Activated CD8-positive, alpha-beta T cell treated with anti-CD3 and anti-CD28 coated beads, Interleukin-2, amount 10 ng/mL, durations not matched to agents 7 days and 5 days (primary cell): Measurements from ENCODE around the gene GALNT17. TPM values are rescaled to one million over a fixed set of nuclear protein-coding genes. Genes with fewer than 3 reads are reported as not detected.

Experiments used
- ATAC-seq: fragments of 150-1000 bp; cut with Tn5 transposase; one replicate; pipeline ENCODE4 v1.10.0; 2021; ENCODE audit warnings: moderate library complexity
- CTCF ChIA-PET: fragments of 350-600 bp; sonication (Branson Sonifier 250); formaldehyde crosslinking; loops from one replicate; lab custom pipeline; 2021; ENCODE audit warnings: antibody characterized with exemption; lab: Charles Lee
- POLR2A ChIA-PET: fragments of 350-600 bp; sonication (Branson Sonifier 250); formaldehyde crosslinking; loops from one replicate; lab custom pipeline; 2021; ENCODE audit warnings: antibody characterized with exemption; lab: Charles Lee
- DNase-seq: peaks from one replicate; pipeline ENCODE4 v3.0.0-alpha.2; 2020
- H3K27ac Mint-ChIP-seq: one replicate; pipeline ENCODE4 v1.8.0; 2021; ENCODE audit warnings: mild to moderate bottlenecking, mixed read lengths
- H3K27me3 Mint-ChIP-seq: one replicate; pipeline ENCODE4 v1.8.0; 2021; ENCODE audit warnings: low read depth, mixed read lengths
- H3K36me3 Mint-ChIP-seq: one replicate; pipeline ENCODE4 v1.8.0; 2021; ENCODE audit warnings: low read depth, mixed read lengths
- H3K4me1 Mint-ChIP-seq: one replicate; pipeline ENCODE4 v1.8.0; 2021; ENCODE audit warnings: low read depth, mixed read lengths
- H3K4me3 Mint-ChIP-seq: one replicate; pipeline ENCODE4 v1.8.0; 2021; ENCODE audit warnings: mild to moderate bottlenecking, mixed read lengths
- H3K9me3 Mint-ChIP-seq: one replicate; pipeline ENCODE4 v1.8.0; 2022; ENCODE audit warnings: mixed read lengths; ENCODE audit not compliant: insufficient read depth
- total RNA-seq, 2 experiments: library from RNA; stranded (reverse); gene quantifications; one replicate each; pipeline ENCODE4 v1.2.3, GENCODE V29; 2021

The GALNT17 gene
- total RNA-seq, 2 experiments from 2014 or later: not detected

- H3K27me3 Mint-ChIP-seq: no peaks in the 10 kb centered on the region
- no peaks in the 10 kb centered on the region for H3K4me1 Mint-ChIP-seq
- CTCF ChIA-PET: no interaction called here
- peaks cover 16% of the 10 kb centered on the region for H3K9me3 Mint-ChIP-seq
- DNase-seq (no peak), ATAC-seq (no peak)
- no peak overlapping the region for H3K4me3 Mint-ChIP-seq
- no peak overlapping the region for H3K27ac Mint-ChIP-seq
- POLR2A ChIA-PET: no interaction called here
- H3K36me3 Mint-ChIP-seq: no peaks in the 10 kb centered on the region
Measured at GRCh38 chr7:71509381-71509780, 377.4 kb downstream of the GALNT17 start.

GRCh38 chr7:71511361-71511807, 379.4 kb downstream of the GALNT17 start:
- Mint-ChIP-seq H3K27me3 (no peaks in the 10 kb centered on the region), H3K27ac (no peak overlapping the region), H3K9me3 (peaks cover 5% of the 10 kb centered on the region), H3K36me3 (no peaks in the 10 kb centered on the region), H3K4me3 (no peak overlapping the region), H3K4me1 (no peaks in the 10 kb centered on the region)
- ATAC-seq (no peak), DNase-seq (no peak)
- CTCF ChIA-PET: no interaction called here
- POLR2A ChIA-PET: no interaction called here

- POLR2A ChIA-PET: no interaction called here
- Mint-ChIP-seq H3K9me3 (peaks cover 32% of the 10 kb centered on the region), H3K27ac (no peak overlapping the region), H3K4me1 (no peaks in the 10 kb centered on the region), H3K4me3 (no peak overlapping the region), H3K36me3 (no peaks in the 10 kb centered on the region), H3K27me3 (no peaks in the 10 kb centered on the region)
- CTCF ChIA-PET: no interaction called here
- no peak for DNase-seq
- ATAC-seq: no peak
Measured at GRCh38 chr7:71517940-71518699, 386.2 kb downstream of the GALNT17 start.

GRCh38 chr7:71518880-71519279, 386.9 kb downstream of the GALNT17 start:
- Mint-ChIP-seq H3K27me3 (no peaks in the 10 kb centered on the region), H3K4me3 (no peak overlapping the region), H3K27ac (no peak overlapping the region), H3K36me3 (no peaks in the 10 kb centered on the region), H3K9me3 (peaks cover 32% of the 10 kb centered on the region), H3K4me1 (no peaks in the 10 kb centered on the region)
- CTCF ChIA-PET: no interaction called here
- POLR2A ChIA-PET: no interaction called here
- ATAC-seq: no peak
- no peak for DNase-seq

- Mint-ChIP-seq H3K4me3 (no peak overlapping the region), H3K27me3 (no peaks in the 10 kb centered on the region), H3K36me3 (no peaks in the 10 kb centered on the region), H3K27ac (no peak overlapping the region), H3K9me3 (peaks cover 26% of the 10 kb centered on the region), H3K4me1 (no peaks in the 10 kb centered on the region)
- POLR2A ChIA-PET: no interaction called here
- DNase-seq (no peak), ATAC-seq (no peak)
- CTCF ChIA-PET: no interaction called here
Measured at GRCh38 chr7:71521506-71521905, 389.6 kb downstream of the GALNT17 start.

GRCh38 chr7:71526106-71526505, 394.2 kb downstream of the GALNT17 start:
- Mint-ChIP-seq H3K9me3 (peaks cover 13% of the 10 kb centered on the region), H3K4me1 (no peaks in the 10 kb centered on the region), H3K4me3 (no peak overlapping the region), H3K27me3 (no peaks in the 10 kb centered on the region), H3K36me3 (no peaks in the 10 kb centered on the region), H3K27ac (no peak overlapping the region)
- DNase-seq: no peak
- POLR2A ChIA-PET: no interaction called here
- ATAC-seq: no peak
- CTCF ChIA-PET: no interaction called here

- Mint-ChIP-seq H3K9me3 (peaks cover 4% of the 10 kb centered on the region), H3K4me3 (no peak overlapping the region), H3K27me3 (no peaks in the 10 kb centered on the region), H3K36me3 (no peaks in the 10 kb centered on the region), H3K27ac (no peak overlapping the region), H3K4me1 (no peaks in the 10 kb centered on the region)
- DNase-seq (no peak), ATAC-seq (no peak)
- ChIA-PET POLR2A (no interaction called here), CTCF (no interaction called here)
Measured at GRCh38 chr7:71527213-71527612, 395.3 kb downstream of the GALNT17 start.

- ATAC-seq: no peak
- CTCF ChIA-PET: no interaction called here
- H3K27ac Mint-ChIP-seq: no peak overlapping the region
Measured at GRCh38 chr7:71535616-71536015, 403.7 kb downstream of the GALNT17 start.

GRCh38 chr7:71538210-71538609, 406.3 kb downstream of the GALNT17 start:
- Mint-ChIP-seq H3K36me3 (no peaks in the 10 kb centered on the region), H3K9me3 (no peaks in the 10 kb centered on the region), H3K27ac (no peak overlapping the region), H3K4me1 (no peaks in the 10 kb centered on the region), H3K4me3 (no peak overlapping the region), H3K27me3 (no peaks in the 10 kb centered on the region)
- no peak for ATAC-seq
- CTCF ChIA-PET: no interaction called here
- POLR2A ChIA-PET: no interaction called here
- DNase-seq: no peak

More at GRCh38 chr7:71535616-71536015, 403.7 kb downstream of the GALNT17 start:
- Mint-ChIP-seq H3K9me3 (no peaks in the 10 kb centered on the region), H3K27me3 (no peaks in the 10 kb centered on the region), H3K36me3 (no peaks in the 10 kb centered on the region), H3K4me1 (no peaks in the 10 kb centered on the region), H3K4me3 (no peak overlapping the region)
- DNase-seq: no peak
- POLR2A ChIA-PET: no interaction called here

GRCh38 chr7:71539615-71540014, 407.7 kb downstream of the GALNT17 start:
- no peaks in the 10 kb centered on the region for H3K9me3 Mint-ChIP-seq
- ChIA-PET CTCF (no interaction called here), POLR2A (no interaction called here)
- no peaks in the 10 kb centered on the region for H3K36me3 Mint-ChIP-seq
- H3K27ac Mint-ChIP-seq: no peak overlapping the region
- H3K4me1 Mint-ChIP-seq: no peaks in the 10 kb centered on the region
- no peak overlapping the region for H3K4me3 Mint-ChIP-seq
- ATAC-seq (no peak), DNase-seq (no peak)
- H3K27me3 Mint-ChIP-seq: no peaks in the 10 kb centered on the region

GRCh38 chr7:71541707-71542353, 409.9 kb downstream of the GALNT17 start:
- H3K27me3 Mint-ChIP-seq: no peaks in the 10 kb centered on the region
- H3K9me3 Mint-ChIP-seq: no peaks in the 10 kb centered on the region
- ATAC-seq: no peak
- ChIA-PET POLR2A (no interaction called here), CTCF (no interaction called here)
- no peak overlapping the region for H3K27ac Mint-ChIP-seq
- no peaks in the 10 kb centered on the region for H3K36me3 Mint-ChIP-seq
- no peaks in the 10 kb centered on the region for H3K4me1 Mint-ChIP-seq
- DNase-seq: no peak
- H3K4me3 Mint-ChIP-seq: no peak overlapping the region

GRCh38 chr7:71543396-71543795, 411.5 kb downstream of the GALNT17 start:
- H3K27me3 Mint-ChIP-seq: no peaks in the 10 kb centered on the region
- CTCF ChIA-PET: no interaction called here
- ATAC-seq (no peak), DNase-seq (no peak)
- no peaks in the 10 kb centered on the region for H3K4me1 Mint-ChIP-seq
- H3K4me3 Mint-ChIP-seq: no peak overlapping the region
- POLR2A ChIA-PET: no interaction called here
- H3K36me3 Mint-ChIP-seq: no peaks in the 10 kb centered on the region
- no peak overlapping the region for H3K27ac Mint-ChIP-seq
- no peaks in the 10 kb centered on the region for H3K9me3 Mint-ChIP-seq
